ENCODE data around the gene RPA3. TPM values are rescaled to one million over a fixed set of nuclear protein-coding genes. Genes with fewer than 3 reads are reported as not detected.

RPA3 gene
- total RNA-seq, 5 donors from 2014 or later (not counting 1 experiment from before 2014, with no cell fraction given): 24.5 to 28.5 (median 26.8) TPM

- Mint-ChIP-seq H3K27ac (peak within 1 kb of the TSS; percentile 91 to 98), H3K27me3 (no peaks in the 10 kb centered on the region), H3K36me3 (peaks cover 26% of the 10 kb centered on the region), H3K4me1 (peaks cover 52 to 58% (median 53%) of the 10 kb centered on the region in 3 donors), H3K4me3 (peak within 1 kb of the TSS; percentile 97 to 98 (median 97)), H3K9me3 (no peaks in the 10 kb centered on the region)
- POLR2A ChIA-PET: interaction anchor here (0.5 to 3.0 kb wide), 17 partner anchors 37 to 575 kb away, joined by 3 to 20 read pairs (median 4); partner anchors contain the start of gene C1GALT1 (in 1 of the 2)
- CTCF ChIA-PET: interaction anchor here (0.6 to 3.7 kb wide), 7 partner anchors 40 to 485 kb away, joined by 3 to 25 read pairs (median 5); no protein-coding TSS in a partner anchor
- WGBS (ENCODE audit: insufficient coverage): 0% methylated on average over 58 of the region's 68 CpGs
- ATAC-seq (replicated peaks in 1 of 4) (peak; percentile 93 to 96 (median 96)), DNase-seq (peak; percentile 94 to 100 (median 99))
- Histone ChIP-seq H3K36me3 (ENCODE audit: control insufficient read depth in 2 of 2, extremely low read depth in 1 of 2, insufficient read depth in 1 of 2, low read length in 1 of 2) (peaks cover 0 to 13% of the 10 kb centered on the region in 2 donors), H3K4me1 (ENCODE audit: control insufficient read depth in 1 of 2, extremely low read depth in 1 of 2, insufficient read depth in 2 of 2, low read length in 2 of 2) (peaks cover 14 to 15% of the 10 kb centered on the region in 2 experiments), H3K4me3 (ENCODE audit: control insufficient read depth in 1 of 2, extremely low read depth in 1 of 2, low read length in 1 of 2) (peak within 1 kb of the TSS; percentile 72 to 99), H3K27ac (ENCODE audit: low read length) (peak within 1 kb of the TSS; percentile 95), H3K27me3 (replicated peaks in 1 of 2; ENCODE audit: control insufficient read depth in 2 of 2, extremely low read depth in 1 of 2, insufficient read depth in 2 of 2, low read length in 1 of 2) (no peaks in the 10 kb centered on the region), H3K9me3 (no peaks in the 10 kb centered on the region)
Measured at GRCh38 chr7:7640221-7641128, 77.9 kb downstream of the RPA3 start, which contains the start of gene UMAD1. Gene UMAD1 (plus strand): TSS chr7:7640752. CDS start chr7:7673372, 32,620 bp downstream.

GRCh38 chr7:7639847-7640220, 78.6 kb downstream of the RPA3 start:
- DNase-seq (peak in 33 of 35 experiments; percentile 19 to 80 (median 53)), ATAC-seq (replicated peaks in 1 of 4) (peak; percentile 18 to 45 (median 20))
- peak overlapping the region; percentile 95 for H3K27ac ChIP-seq (ENCODE audit: low read length)
- WGBS (ENCODE audit: insufficient coverage): 0% methylated on average over 18 of the region's 19 CpGs
- H3K4me3 ChIP-seq (ENCODE audit: control insufficient read depth in 1 of 2, extremely low read depth in 1 of 2, low read length in 1 of 2): peak overlapping the region; percentile 72 to 99
- H3K27me3 ChIP-seq (replicated peaks in 1 of 2; ENCODE audit: control insufficient read depth in 2 of 2, extremely low read depth in 1 of 2, insufficient read depth in 2 of 2, low read length in 1 of 2): no peaks in the 10 kb centered on the region
- no peaks in the 10 kb centered on the region for H3K9me3 Mint-ChIP-seq
- peak overlapping the region; percentile 91 to 98 for H3K27ac Mint-ChIP-seq
- peaks cover 49 to 55% (median 50%) of the 10 kb centered on the region in 3 donors for H3K4me1 Mint-ChIP-seq
- ChIA-PET POLR2A (interaction anchor here (0.5 to 3.0 kb wide), 14 partner anchors 38 to 458 kb away, joined by 3 to 20 read pairs (median 4); partner anchors contain the start of gene C1GALT1 (in 1 of the 2)), CTCF (interaction anchor here in 1 of 2 donors (1.4 to 3.7 kb wide), 6 partner anchors 41 to 486 kb away, joined by 3 to 25 read pairs (median 6); no protein-coding TSS in a partner anchor)
- peaks cover 26% of the 10 kb centered on the region for H3K36me3 Mint-ChIP-seq
- no peaks in the 10 kb centered on the region for H3K9me3 ChIP-seq
- no peaks in the 10 kb centered on the region for H3K27me3 Mint-ChIP-seq
- peak overlapping the region; percentile 97 to 98 (median 97) for H3K4me3 Mint-ChIP-seq
- peaks cover 14 to 15% of the 10 kb centered on the region in 2 experiments for H3K4me1 ChIP-seq (ENCODE audit: control insufficient read depth in 1 of 2, extremely low read depth in 1 of 2, insufficient read depth in 2 of 2, low read length in 2 of 2)
- H3K36me3 ChIP-seq (ENCODE audit: control insufficient read depth in 2 of 2, extremely low read depth in 1 of 2, insufficient read depth in 1 of 2, low read length in 1 of 2): peaks cover 0 to 18% of the 10 kb centered on the region in 2 donors

GRCh38 chr7:7639421-7639820, 79.0 kb downstream of the RPA3 start:
- no peak for ATAC-seq (replicated peaks in 1 of 4)
- Mint-ChIP-seq H3K36me3 (peaks cover 22% of the 10 kb centered on the region), H3K4me3 (peak overlapping the region; percentile 97 to 98 (median 97)), H3K27me3 (no peaks in the 10 kb centered on the region), H3K27ac (peak overlapping the region; percentile 91 to 98), H3K9me3 (no peaks in the 10 kb centered on the region), H3K4me1 (peaks cover 46 to 51% (median 46%) of the 10 kb centered on the region in 3 donors)
- Histone ChIP-seq H3K27ac (ENCODE audit: low read length) (peak overlapping the region; percentile 95), H3K4me3 (ENCODE audit: control insufficient read depth in 1 of 2, extremely low read depth in 1 of 2, low read length in 1 of 2) (peak overlapping the region; percentile 72 to 99), H3K36me3 (ENCODE audit: control insufficient read depth in 2 of 2, extremely low read depth in 1 of 2, insufficient read depth in 1 of 2, low read length in 1 of 2) (peaks cover 0 to 18% of the 10 kb centered on the region in 2 donors), H3K4me1 (ENCODE audit: control insufficient read depth in 1 of 2, extremely low read depth in 1 of 2, insufficient read depth in 2 of 2, low read length in 2 of 2) (peaks cover 14 to 15% of the 10 kb centered on the region in 2 experiments), H3K9me3 (no peaks in the 10 kb centered on the region), H3K27me3 (replicated peaks in 1 of 2; ENCODE audit: control insufficient read depth in 2 of 2, extremely low read depth in 1 of 2, insufficient read depth in 2 of 2, low read length in 1 of 2) (no peaks in the 10 kb centered on the region)
- POLR2A ChIA-PET: interaction anchor here (0.5 to 3.0 kb wide), 10 partner anchors 38 to 438 kb away, joined by 3 to 20 read pairs (median 4); no protein-coding TSS in a partner anchor
- peak in 1 of 35 experiments; percentile 8 for DNase-seq
- WGBS (ENCODE audit: insufficient coverage): 20% methylated on average over 2 of the region's 5 CpGs
- CTCF ChIA-PET: interaction anchor here in 1 of 2 donors (1.7 to 3.7 kb wide), 3 partner anchors 42 to 486 kb away, joined by 5 to 25 read pairs (median 8); no protein-coding TSS in a partner anchor

- H3K27me3 Mint-ChIP-seq: peaks cover 0 to 2% of the 10 kb centered on the region in 2 donors
- DNase-seq: no peak
- H3K27ac Mint-ChIP-seq: no peak overlapping the region
- H3K4me1 Mint-ChIP-seq: no peaks in the 10 kb centered on the region
- peaks cover 9% of the 10 kb centered on the region for H3K36me3 Mint-ChIP-seq
- ChIA-PET CTCF (no interaction called here), POLR2A (no interaction called here)
- Histone ChIP-seq H3K36me3 (ENCODE audit: control insufficient read depth in 2 of 2, extremely low read depth in 1 of 2, insufficient read depth in 1 of 2, low read length in 1 of 2) (peaks cover 0 to 6% of the 10 kb centered on the region in 2 donors), H3K4me3 (ENCODE audit: control insufficient read depth in 1 of 2, extremely low read depth in 1 of 2, low read length in 1 of 2) (no peak overlapping the region), H3K9me3 (no peaks in the 10 kb centered on the region), H3K4me1 (ENCODE audit: control insufficient read depth in 1 of 2, extremely low read depth in 1 of 2, insufficient read depth in 2 of 2, low read length in 2 of 2) (no peaks in the 10 kb centered on the region), H3K27ac (ENCODE audit: low read length) (no peak overlapping the region), H3K27me3 (replicated peaks in 1 of 2; ENCODE audit: control insufficient read depth in 2 of 2, extremely low read depth in 1 of 2, insufficient read depth in 2 of 2, low read length in 1 of 2) (no peaks in the 10 kb centered on the region)
- WGBS (ENCODE audit: insufficient coverage): 93% methylated on average over 1 of the region's 1 CpG
- H3K4me3 Mint-ChIP-seq: no peak overlapping the region
- peaks cover 2 to 18% (median 4%) of the 10 kb centered on the region in 3 donors for H3K9me3 Mint-ChIP-seq
- no peak for ATAC-seq (replicated peaks in 1 of 4)
Measured at GRCh38 chr7:7630626-7631329, 87.6 kb downstream of the RPA3 start.

DNA sequence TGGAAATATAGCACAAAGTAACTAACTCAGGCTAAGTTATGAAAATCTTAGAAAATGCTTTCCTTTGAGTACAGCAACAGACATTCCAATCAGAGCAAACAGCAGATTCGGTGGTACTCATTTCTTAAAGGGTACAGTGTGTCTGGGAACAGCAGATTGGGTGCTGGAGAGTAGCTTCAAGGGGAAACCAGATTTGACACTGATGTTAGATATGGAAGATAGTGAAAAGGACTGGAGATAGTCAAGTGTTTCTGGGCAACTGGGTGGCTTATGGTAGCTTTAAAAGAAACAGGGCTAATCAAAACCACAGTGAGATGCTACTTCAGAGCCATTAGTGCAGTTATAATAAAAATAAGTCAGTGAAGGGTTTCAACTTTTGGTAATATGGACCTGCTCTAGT, 89.9 kb downstream of the RPA3 start:
- Histone ChIP-seq H3K27ac (ENCODE audit: low read length) (no peak overlapping the region), H3K36me3 (ENCODE audit: control insufficient read depth in 2 of 2, extremely low read depth in 1 of 2, insufficient read depth in 1 of 2, low read length in 1 of 2) (no peaks in the 10 kb centered on the region), H3K4me1 (ENCODE audit: control insufficient read depth in 1 of 2, extremely low read depth in 1 of 2, insufficient read depth in 2 of 2, low read length in 2 of 2) (no peaks in the 10 kb centered on the region), H3K27me3 (replicated peaks in 1 of 2; ENCODE audit: control insufficient read depth in 2 of 2, extremely low read depth in 1 of 2, insufficient read depth in 2 of 2, low read length in 1 of 2) (no peaks in the 10 kb centered on the region), H3K4me3 (ENCODE audit: control insufficient read depth in 1 of 2, extremely low read depth in 1 of 2, low read length in 1 of 2) (no peak overlapping the region), H3K9me3 (no peaks in the 10 kb centered on the region)
- ATAC-seq (replicated peaks in 1 of 4) (no peak), DNase-seq (no peak)
- no peak overlapping the region for H3K4me3 Mint-ChIP-seq
- H3K4me1 Mint-ChIP-seq: no peaks in the 10 kb centered on the region
- POLR2A ChIA-PET: interaction anchor here (0.5 kb wide), 2 partner anchors 58 to 999 kb away, joined by 3 read pairs; no protein-coding TSS in a partner anchor
- H3K36me3 Mint-ChIP-seq: peaks cover 9% of the 10 kb centered on the region
- peaks cover 0 to 2% of the 10 kb centered on the region in 2 donors for H3K27me3 Mint-ChIP-seq
- CTCF ChIA-PET: no interaction called here
- H3K9me3 Mint-ChIP-seq: peaks cover 2 to 18% (median 4%) of the 10 kb centered on the region in 3 donors
- no peak overlapping the region for H3K27ac Mint-ChIP-seq
- 86% methylated on average over 1 of the region's 1 CpG for WGBS (ENCODE audit: insufficient coverage)

Data from T-cell (primary cell).